Cardiac muscle cell (in vitro differentiated cells and primary cell): ENCODE measurements around the gene NALF2. TPM values are rescaled to one million over a fixed set of nuclear protein-coding genes. Genes with fewer than 3 reads are reported as not detected.

Source experiments
- DNase-seq, 2 donors: peaks; one replicate each; pipeline versions ENCODE4 v3.0.0 to v3.0.0-alpha.2; 2010 to 2017; ENCODE audit warnings: low read depth in 1 of 2, low spot score in 1 of 2
- H3K27ac ChIP-seq: fragments of 200-600 bp; sonication (generic); 2 replicates; pipeline ENCODE4 v1.5.1; 2016
- H3K27me3 ChIP-seq: fragments of 200-600 bp; sonication (generic); 2 replicates; pipeline ENCODE4 v1.6.0; 2016; ENCODE audit warnings: control low read depth
- H3K36me3 ChIP-seq: fragments of 200-600 bp; sonication (generic); 2 replicates; pipeline ENCODE4 v1.5.1; 2016; ENCODE audit warnings: control low read depth
- H3K4me1 ChIP-seq: fragments of 200-600 bp; sonication (generic); 2 replicates; pipeline ENCODE4 v1.8.1; 2017; ENCODE audit warnings: low read depth, mild to moderate bottlenecking, mixed run types
- H3K4me3 ChIP-seq: fragments of 200-600 bp; sonication (generic); 2 replicates; pipeline ENCODE4 v1.5.1; 2016; ENCODE audit warnings: mild to moderate bottlenecking
- H3K9me3 ChIP-seq: fragments of 200-600 bp; sonication (generic); 2 replicates; pipeline ENCODE4 v1.5.1; 2017; ENCODE audit warnings: low read depth, mild to moderate bottlenecking, control low read depth
- CTCF ChIP-seq: IDR thresholded peaks from 2 replicates; pipeline ENCODE4 v1.5.1; 2012; ENCODE audit warnings: low read depth, mild to moderate bottlenecking, low read length
- polyA plus RNA-seq: library from polyadenylated mRNA; unstranded; fragments of >200 nt; fragmentation: Nextera tagmentation; extraction: Ambion mirVana; gene quantifications from 2 replicates; pipeline ENCODE4 v1.2.1, GENCODE V29; 2016
- total RNA-seq: library from RNA; depleted of rRNA; stranded (reverse); fragments of >200 nt; gene quantifications from 2 replicates; pipeline ENCODE4 v1.2.3, GENCODE V29; 2016

The NALF2 gene
- 0.30 and 0.32 TPM in 2 replicates for total RNA-seq
- 0.33 TPM in 1 of 2 replicates, not detected in the other for polyA plus RNA-seq

GRCh38 chrX:69503782-69504625 is at the start of gene NALF2:
Gene NALF2 (plus strand): TSS chrX:69504326. CDS start chrX:69505283, 957 bp downstream.
- Histone ChIP-seq H3K4me3 (peak within 1 kb of the TSS; percentile 45), H3K36me3 (no peaks in the 10 kb centered on the region), H3K4me1 (no peaks in the 10 kb centered on the region), H3K9me3 (no peaks in the 10 kb centered on the region), H3K27ac (no peak within 1 kb of the TSS), H3K27me3 (peaks cover 33% of the 10 kb centered on the region)
- no peak for TF ChIP-seq CTCF
- DNase-seq, result peak; percentile 67 to 81

- Histone ChIP-seq H3K4me3 (no peak overlapping the region), H3K4me1 (no peaks in the 10 kb centered on the region), H3K9me3 (no peaks in the 10 kb centered on the region), H3K27me3 (no peaks in the 10 kb centered on the region), H3K27ac (no peak overlapping the region), H3K36me3 (no peaks in the 10 kb centered on the region)
- DNase-seq, result no peak
- TF ChIP-seq CTCF, result no peak
Observed at GRCh38 chrX:69457756-69458155, 46.4 kb upstream of the NALF2 start.

- Histone ChIP-seq H3K4me3 (no peak overlapping the region), H3K4me1 (no peaks in the 10 kb centered on the region), H3K9me3 (no peaks in the 10 kb centered on the region), H3K27me3 (no peaks in the 10 kb centered on the region), H3K36me3 (no peaks in the 10 kb centered on the region), H3K27ac (no peak overlapping the region)
- no peak for DNase-seq
- no peak for TF ChIP-seq CTCF
Observed at GRCh38 chrX:69466546-69466945, 37.6 kb upstream of the NALF2 start.

GRCh38 chrX:69469975-69470374 is 34.2 kb upstream of the NALF2 start:
- no peaks in the 10 kb centered on the region for H3K27me3 ChIP-seq

GRCh38 chrX:69489625-69490024 is 14.5 kb upstream of the NALF2 start:
- H3K27ac ChIP-seq, result no peak overlapping the region
- H3K9me3 ChIP-seq, result no peaks in the 10 kb centered on the region
- no peak for DNase-seq
- no peak overlapping the region for H3K4me3 ChIP-seq
- no peaks in the 10 kb centered on the region for H3K36me3 ChIP-seq
- no peaks in the 10 kb centered on the region for H3K27me3 ChIP-seq
- H3K4me1 ChIP-seq, result no peaks in the 10 kb centered on the region
- TF ChIP-seq CTCF, result no peak

More at GRCh38 chrX:69469975-69470374, 34.2 kb upstream of the NALF2 start:
- no peak overlapping the region for H3K4me3 ChIP-seq
- H3K4me1 ChIP-seq, result no peaks in the 10 kb centered on the region
- no peak for DNase-seq
- no peak overlapping the region for H3K27ac ChIP-seq
- no peak for TF ChIP-seq CTCF
- H3K36me3 ChIP-seq, result no peaks in the 10 kb centered on the region
- no peaks in the 10 kb centered on the region for H3K9me3 ChIP-seq
